GM12865 (cell line): ENCODE measurements around the gene DCAF4.
A peak's percentile ranks its signal among the peaks of the same experiment; 100 is the strongest.

Source experiments
- DNase-seq: peaks from one replicate; pipeline ENCODE4 v3.0.0; 2010; ENCODE audit warnings: low read depth
- H3K4me3 ChIP-seq: 2 replicates; pipeline ENCODE4 v1.5.1; 2011; ENCODE audit warnings: mild to moderate bottlenecking, low read depth, low read length, control low read depth
- CTCF ChIP-seq: IDR thresholded peaks from 2 replicates; pipeline ENCODE4 v1.5.1; 2011; ENCODE audit warnings: low read length, control low read depth, low read depth, inconsistent platforms; ENCODE audit not compliant: insufficient read depth; ENCODE audit errors: missing control alignments

The DCAF4 gene

GRCh38 chr14:72962829-72963312 is 36.6 kb downstream of the DCAF4 start:
- TF ChIP-seq CTCF, result no peak
- peak; percentile 27 for DNase-seq
- no peak overlapping the region for H3K4me3 ChIP-seq

- no peak overlapping the region for H3K4me3 ChIP-seq
- DNase-seq, result no peak
- no peak for TF ChIP-seq CTCF
Measured at GRCh38 chr14:72965249-72965648, 39.0 kb downstream of the DCAF4 start.

GRCh38 chr14:72966038-72966437 is 39.8 kb downstream of the DCAF4 start:
- no peak for TF ChIP-seq CTCF
- DNase-seq, result no peak
- no peak overlapping the region for H3K4me3 ChIP-seq

GRCh38 chr14:72968316-72968715 is 42.1 kb downstream of the DCAF4 start:
- no peak for TF ChIP-seq CTCF
- H3K4me3 ChIP-seq, result no peak overlapping the region
- no peak for DNase-seq

GRCh38 chr14:72970058-72970630 is 43.9 kb downstream of the DCAF4 start:
- no peak for DNase-seq
- TF ChIP-seq CTCF, result no peak
- H3K4me3 ChIP-seq, result no peak overlapping the region

- TF ChIP-seq CTCF, result no peak
- no peak overlapping the region for H3K4me3 ChIP-seq
- DNase-seq, result no peak
Measured at GRCh38 chr14:72970824-72971434, 44.7 kb downstream of the DCAF4 start.

- no peak for TF ChIP-seq CTCF
- no peak overlapping the region for H3K4me3 ChIP-seq
- DNase-seq, result no peak
Measured at GRCh38 chr14:72974661-72975060, 48.4 kb downstream of the DCAF4 start.
